ENCODE data around the gene KLF12. TPM values are rescaled to one million over a fixed set of nuclear protein-coding genes. Genes with fewer than 3 reads are reported as not detected.

Gene KLF12
- total RNA-seq, 1 donor from 2014 or later: 33.9 TPM

GRCh38 chr13:74136084-74136658, 2.0 kb upstream of the KLF12 start:
- POLR2A ChIA-PET: interaction anchor here (0.6 to 5.7 kb wide), 14 partner anchors 12 to 286 kb away, joined by 3 to 54 read pairs (median 7); no protein-coding TSS in a partner anchor
- no peak for TF ChIP-seq CTCF (IDR thresholded peaks at IDR 0.05)
- intact Hi-C loops (cut with micrococcal nuclease): loop anchor here (5.0 to 10.0 kb wide), 2 partner anchors 429 to 1354 kb away; partner anchors contain the start of genes DIS3 and PIBF1
- no peak for DNase-seq
- no peak for ATAC-seq (ENCODE audit: low read depth)
- no peaks in the 10 kb centered on the region for H3K9me3 Mint-ChIP-seq
- H3K27ac Mint-ChIP-seq: no peak overlapping the region
- peaks cover 13% of the 10 kb centered on the region for H3K36me3 Mint-ChIP-seq (ENCODE audit: low read depth)
- H3K4me1 Mint-ChIP-seq: peaks cover 18% of the 10 kb centered on the region
- no peak overlapping the region for H3K4me3 Mint-ChIP-seq
- CTCF ChIA-PET: interaction anchor here (1.0 to 4.2 kb wide), 4 partner anchors 151 to 301 kb away, joined by 3 to 16 read pairs (median 4); no protein-coding TSS in a partner anchor
- no peaks in the 10 kb centered on the region for H3K27me3 Mint-ChIP-seq

- no peak overlapping the region for H3K4me3 Mint-ChIP-seq
- ATAC-seq (ENCODE audit: low read depth) (peak; percentile 31), DNase-seq (peak; percentile 78)
- peaks cover 13% of the 10 kb centered on the region for H3K36me3 Mint-ChIP-seq (ENCODE audit: low read depth)
- intact Hi-C loops (cut with micrococcal nuclease): loop anchor here (2.0 to 10.0 kb wide), 6 partner anchors 221 to 1413 kb away; partner anchors contain the start of genes BORA, DIS3, MZT1 and PIBF1
- peaks cover 24% of the 10 kb centered on the region for H3K4me1 Mint-ChIP-seq
- POLR2A ChIA-PET: interaction anchor here (0.6 to 5.7 kb wide), 19 partner anchors 11 to 369 kb away, joined by 3 to 54 read pairs (median 7); no protein-coding TSS in a partner anchor
- CTCF ChIA-PET: interaction anchor here (1.0 to 4.2 kb wide), 4 partner anchors 152 to 301 kb away, joined by 3 to 16 read pairs (median 4); no protein-coding TSS in a partner anchor
- no peaks in the 10 kb centered on the region for H3K9me3 Mint-ChIP-seq
- peak overlapping the region; percentile 72 for H3K27ac Mint-ChIP-seq
- TF ChIP-seq CTCF (IDR thresholded peaks at IDR 0.05): no peak
- H3K27me3 Mint-ChIP-seq: no peaks in the 10 kb centered on the region
Measured at GRCh38 chr13:74135326-74136083, 1.3 kb upstream of the KLF12 start.

DNA sequence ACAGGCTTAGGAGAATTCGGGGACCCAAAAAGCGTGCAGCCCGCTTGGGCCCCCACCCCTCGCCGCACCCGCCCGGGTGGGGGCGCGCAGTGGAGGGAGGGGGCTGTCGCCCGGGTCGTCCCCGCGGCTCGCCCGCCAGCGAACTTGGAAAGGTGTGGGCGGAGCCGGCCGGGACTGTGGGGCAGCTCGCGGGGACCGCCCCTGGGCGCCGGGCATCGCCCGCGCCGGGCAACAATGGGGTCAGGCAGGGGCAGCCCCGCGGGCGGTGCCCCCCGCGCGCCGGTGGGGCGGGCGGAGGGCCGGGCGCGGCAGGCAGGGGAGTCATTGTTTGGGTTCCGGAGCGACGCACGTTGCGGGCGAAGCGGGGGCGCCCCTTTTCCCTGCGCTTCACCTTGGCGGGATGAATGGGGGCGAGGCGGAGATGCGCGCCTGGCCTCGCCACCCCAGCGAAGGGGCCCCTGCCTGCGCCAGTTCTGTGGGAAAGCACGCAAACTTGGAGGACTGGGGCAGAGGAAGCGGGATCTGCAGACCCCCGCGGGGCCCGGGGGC, 647 bp upstream of the KLF12 start:
- CTCF ChIA-PET: interaction anchor here (1.6 to 4.2 kb wide), 2 partner anchors 152 to 155 kb away, joined by 5 to 16 read pairs; no protein-coding TSS in a partner anchor
- H3K4me3 Mint-ChIP-seq: no peak overlapping the region
- intact Hi-C loops (cut with micrococcal nuclease): loop anchor here (1.0 to 10.0 kb wide), 13 partner anchors 43 to 1414 kb away; partner anchors contain the start of genes BORA, DIS3, MZT1 and PIBF1

DNA sequence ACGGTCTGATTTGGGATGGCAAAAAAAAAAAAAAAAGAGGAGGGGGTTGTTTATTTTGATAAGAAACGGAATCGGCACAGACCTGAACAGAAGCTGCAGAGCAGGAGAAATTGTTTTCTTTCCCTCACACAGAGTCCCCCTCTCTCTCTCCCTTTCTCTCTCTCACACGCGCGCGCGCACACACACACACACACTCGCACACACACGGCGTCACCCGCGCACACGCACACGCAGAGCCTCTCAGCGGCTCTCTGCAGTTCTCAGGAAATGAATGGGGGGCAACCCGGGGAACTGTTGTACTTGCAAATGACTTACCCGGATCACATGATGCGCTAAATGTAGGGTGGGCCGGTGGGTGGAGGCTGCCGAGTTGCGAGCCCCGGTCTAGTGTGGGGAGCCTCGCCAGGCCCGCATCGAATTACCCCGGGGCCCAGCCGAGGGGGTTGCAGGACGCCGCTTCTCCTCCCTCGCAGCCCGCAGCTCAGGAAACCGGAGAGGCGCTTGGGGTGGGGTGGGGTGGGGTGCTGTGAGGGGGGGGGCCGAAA, 475 bp downstream of the KLF12 start:
- Mint-ChIP-seq H3K9me3 (no peaks in the 10 kb centered on the region), H3K36me3 (ENCODE audit: low read depth) (peaks cover 13% of the 10 kb centered on the region), H3K4me1 (peaks cover 39% of the 10 kb centered on the region), H3K27me3 (no peaks in the 10 kb centered on the region), H3K4me3 (no peak overlapping the region), H3K27ac (peak overlapping the region; percentile 98)
- ChIA-PET POLR2A (interaction anchor here (0.5 to 5.7 kb wide), 38 partner anchors 8 to 1369 kb away, joined by 3 to 54 read pairs (median 4); no protein-coding TSS in a partner anchor), CTCF (interaction anchor here (4.2 kb wide), 1 partner anchor 153 kb away, joined by 16 read pairs; no protein-coding TSS in a partner anchor)
- DNase-seq (peak; percentile 79), ATAC-seq (ENCODE audit: low read depth) (peak; percentile 51)
- no peak for TF ChIP-seq CTCF (IDR thresholded peaks at IDR 0.05)
- intact Hi-C loops (cut with micrococcal nuclease): loop anchor here (1.0 to 10.0 kb wide), 14 partner anchors 8 to 1415 kb away; partner anchors contain the start of genes BORA, MZT1, TBC1D4 and UCHL3

More for the DNA sequence above, 647 bp upstream of the KLF12 start:
- H3K27ac Mint-ChIP-seq: peak overlapping the region; percentile 82
- H3K4me1 Mint-ChIP-seq: peaks cover 31% of the 10 kb centered on the region
- no peaks in the 10 kb centered on the region for H3K9me3 Mint-ChIP-seq
- TF ChIP-seq CTCF (IDR thresholded peaks at IDR 0.05): no peak
- POLR2A ChIA-PET: interaction anchor here (0.6 to 5.7 kb wide), 23 partner anchors 11 to 369 kb away, joined by 3 to 54 read pairs (median 7); no protein-coding TSS in a partner anchor
- DNase-seq (peak; percentile 76), ATAC-seq (ENCODE audit: low read depth) (peak; percentile 15)
- peaks cover 13% of the 10 kb centered on the region for H3K36me3 Mint-ChIP-seq (ENCODE audit: low read depth)
- H3K27me3 Mint-ChIP-seq: no peaks in the 10 kb centered on the region

All from activated B cell treated with CpG ODN at 0.5 μM for 24 hours (primary cell).